OCI-LY7 (cell line): Measurements from ENCODE around the gene PALLD.

Experiments used
- CTCF ChIP-seq: fragments of 200-600 bp; sonication (generic); conservative IDR thresholded peaks from 2 replicates; pipeline ENCODE4 v1.5.1; 2014; ENCODE audit warnings: mild to moderate bottlenecking, antibody characterized with exemption, low read length, moderate library complexity, mixed read lengths
- EZH2phosphoT487 ChIP-seq: fragments of 200-600 bp; sonication (generic); IDR thresholded peaks from 2 replicates; pipeline ENCODE4 v1.6.1; 2018; ENCODE audit warnings: low read depth, borderline replicate concordance, mild to moderate bottlenecking, mixed run types, antibody characterized with exemption, low read length, moderate library complexity, mixed read lengths

- TF ChIP-seq CTCF (no peak), EZH2phosphoT487 (no peak)
Observed at GRCh38 chr4:168743601-168744000, 246.7 kb downstream of the PALLD start.
